NCI-H526 treated with DMSO at 0.1 percent for 48 hours (cell line): ENCODE measurements around the gene HOXD11.

Experiments
- DNase-seq: peaks from one replicate; lab custom pipeline; 2025; lab: John Stamatoyannopoulos, UW

HOXD11 gene

GRCh38 chr2:176149481-176149938, 42.4 kb downstream of the HOXD11 start:
- no peak for DNase-seq

GRCh38 chr2:176149939-176150583, 43.0 kb downstream of the HOXD11 start:
- DNase-seq, result no peak

GRCh38 chr2:176150584-176151441, 43.7 kb downstream of the HOXD11 start:
- no peak for DNase-seq

- no peak for DNase-seq
Measured at GRCh38 chr2:176151442-176152287, 44.6 kb downstream of the HOXD11 start, which contains the start of gene HOXD4. Gene HOXD4 (plus strand): TSS chr2:176151550. CDS start chr2:176151634, 84 bp downstream.

GRCh38 chr2:176152350-176153181, 45.5 kb downstream of the HOXD11 start:
- DNase-seq, result no peak

GRCh38 chr2:176154576-176155252, 47.6 kb downstream of the HOXD11 start:
- DNase-seq, result no peak

GRCh38 chr2:176155356-176156044, 48.4 kb downstream of the HOXD11 start:
- no peak for DNase-seq

GRCh38 chr2:176156301-176156806, 49.3 kb downstream of the HOXD11 start:
- DNase-seq, result no peak

GRCh38 chr2:176156807-176157498, 49.9 kb downstream of the HOXD11 start, which contains the start of gene HOXD3:
Gene HOXD3 (plus strand): TSS chr2:176157307. CDS start chr2:176169115, 11,808 bp downstream.
- peak; percentile 44 for DNase-seq

GRCh38 chr2:176157499-176158185, 50.6 kb downstream of the HOXD11 start:
- DNase-seq, result peak; percentile 81

GRCh38 chr2:176158186-176158591, 51.1 kb downstream of the HOXD11 start:
- DNase-seq, result peak; percentile 80

GRCh38 chr2:176158855-176159662, 52.0 kb downstream of the HOXD11 start:
- peak; percentile 39 for DNase-seq
